GM19455 (cell line): ENCODE results near the gene RDM1.
"Not testable (repeated sequence)": the region's sequence is repeated elsewhere in the genome, so short reads cannot be mapped to it uniquely, and the experiment has no call there.

Experiments
- ATAC-seq: cut with Tn5 transposase; IDR thresholded peaks from one replicate; pipeline ENCODE4 v1.9.1; 2021; ENCODE audit not compliant: unreplicated experiment

The RDM1 gene

DNA sequence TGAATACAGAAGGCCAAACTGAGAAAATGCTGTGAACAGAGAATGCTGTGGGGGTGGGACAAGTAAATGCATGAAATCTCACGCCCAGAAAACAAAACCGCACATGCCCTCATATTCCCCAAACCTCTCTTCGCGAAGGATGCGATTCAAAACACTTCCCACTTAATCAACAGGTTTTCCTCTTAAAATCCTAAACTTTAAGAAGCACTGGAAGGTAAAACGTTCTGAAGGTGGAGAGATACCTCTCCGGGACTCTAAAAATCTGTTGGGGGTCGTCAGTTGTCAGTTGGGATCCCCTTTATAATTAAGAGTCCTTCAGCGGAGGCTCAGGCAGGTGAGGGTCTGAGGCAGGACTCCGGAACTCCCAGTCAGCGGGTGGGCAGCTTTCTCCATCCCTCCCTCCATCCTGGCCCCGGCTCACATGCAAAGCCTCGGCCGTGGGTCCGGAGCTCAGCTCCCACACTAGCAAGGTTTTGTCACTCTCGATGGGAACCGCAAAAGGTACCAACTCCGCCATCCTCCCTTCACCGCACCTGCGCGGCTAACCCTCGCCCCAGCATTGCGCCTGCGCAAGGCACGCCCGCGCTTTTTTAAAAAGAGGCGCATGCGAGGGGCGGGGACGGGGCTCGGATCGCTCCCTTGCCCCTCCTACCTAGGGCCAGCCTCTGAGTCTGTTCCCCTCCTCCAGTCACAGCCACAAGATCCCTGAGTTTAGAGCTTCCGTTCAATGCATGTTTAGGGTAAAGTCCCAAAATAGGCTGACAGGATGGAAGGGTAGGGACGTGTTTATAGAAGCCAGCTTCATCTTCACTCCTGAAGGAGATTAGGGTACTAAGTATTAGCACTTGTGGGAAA, at the start of gene RDM1:
RDM1 (minus strand) TSS at position 563 of the 855 bp plus-strand sequence; CDS start at position 517, 46 bp downstream.
- ATAC-seq: peak; percentile 77

DNA sequence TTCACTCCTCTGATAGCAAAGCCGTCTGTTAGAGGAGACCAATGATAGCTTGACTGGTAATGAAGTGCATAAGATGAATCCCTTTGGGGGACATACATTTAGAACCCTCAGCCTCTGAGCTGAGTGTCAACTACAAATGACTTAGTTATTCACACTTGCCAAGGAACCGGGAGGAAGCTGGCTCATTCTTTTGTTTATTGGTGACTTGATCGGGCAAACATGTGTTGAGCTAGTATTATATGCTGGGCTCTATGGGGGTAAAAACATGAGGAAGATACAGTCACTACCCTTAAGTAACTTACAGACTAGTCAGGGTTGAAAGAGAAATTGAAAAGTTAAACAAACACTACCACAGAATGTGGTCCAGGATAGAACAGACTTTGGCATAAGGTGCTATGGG, 47.8 kb upstream of the RDM1 start:
- no peak for ATAC-seq

- no peak for ATAC-seq
Observed at GRCh38 chr17:35977509-35977908, 46.9 kb upstream of the RDM1 start.

DNA sequence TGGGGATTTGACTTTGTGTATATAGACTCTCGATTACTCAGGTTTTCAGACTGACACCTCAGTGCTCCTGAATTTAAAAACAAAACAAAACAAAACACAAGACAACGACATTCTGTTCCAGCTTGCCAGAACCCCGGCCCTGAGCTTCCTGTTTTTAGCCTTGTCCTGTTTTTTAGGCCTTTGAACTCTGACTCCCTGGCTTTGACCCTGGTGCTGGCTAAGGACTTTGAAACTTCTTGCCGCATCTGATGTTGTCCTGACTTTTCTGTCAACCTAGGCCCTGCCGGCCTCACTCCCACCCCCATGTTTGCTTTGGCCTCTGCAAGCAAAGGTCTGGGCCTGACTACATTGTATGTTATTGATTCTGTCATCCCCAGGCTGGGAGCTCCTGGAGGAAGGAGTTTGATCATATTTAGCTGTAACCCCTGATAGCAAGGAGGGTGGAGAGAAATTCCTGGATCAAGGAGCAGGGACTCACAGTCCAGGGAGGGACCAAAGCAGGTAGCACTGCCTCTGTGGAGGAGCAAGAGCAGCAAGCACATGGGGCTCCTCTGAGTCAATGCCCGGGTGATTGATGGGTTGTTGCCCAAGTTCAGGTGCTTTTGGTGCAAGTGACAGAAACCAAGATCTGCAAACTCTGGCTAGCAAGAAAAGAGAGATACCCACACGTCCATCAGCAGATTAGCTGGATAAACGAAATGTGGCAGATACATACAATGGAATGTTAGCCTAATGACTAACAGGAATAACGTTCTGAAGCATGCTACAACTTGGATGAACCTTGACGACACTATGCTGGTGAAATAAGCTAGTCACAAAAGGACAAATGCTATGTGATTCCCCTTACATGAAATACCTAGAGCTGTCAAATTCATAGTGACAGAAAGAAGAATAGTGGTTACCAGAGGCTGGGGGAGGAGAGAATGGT, 43.0 kb upstream of the RDM1 start:
- ATAC-seq: no peak

- ATAC-seq: no peak
Observed at GRCh38 chr17:35972945-35973332, 42.4 kb upstream of the RDM1 start.

- ATAC-seq: no peak
Observed at GRCh38 chr17:35972535-35972934, 42.0 kb upstream of the RDM1 start.

GRCh38 chr17:35972066-35972465, 41.5 kb upstream of the RDM1 start:
- ATAC-seq: no peak

DNA sequence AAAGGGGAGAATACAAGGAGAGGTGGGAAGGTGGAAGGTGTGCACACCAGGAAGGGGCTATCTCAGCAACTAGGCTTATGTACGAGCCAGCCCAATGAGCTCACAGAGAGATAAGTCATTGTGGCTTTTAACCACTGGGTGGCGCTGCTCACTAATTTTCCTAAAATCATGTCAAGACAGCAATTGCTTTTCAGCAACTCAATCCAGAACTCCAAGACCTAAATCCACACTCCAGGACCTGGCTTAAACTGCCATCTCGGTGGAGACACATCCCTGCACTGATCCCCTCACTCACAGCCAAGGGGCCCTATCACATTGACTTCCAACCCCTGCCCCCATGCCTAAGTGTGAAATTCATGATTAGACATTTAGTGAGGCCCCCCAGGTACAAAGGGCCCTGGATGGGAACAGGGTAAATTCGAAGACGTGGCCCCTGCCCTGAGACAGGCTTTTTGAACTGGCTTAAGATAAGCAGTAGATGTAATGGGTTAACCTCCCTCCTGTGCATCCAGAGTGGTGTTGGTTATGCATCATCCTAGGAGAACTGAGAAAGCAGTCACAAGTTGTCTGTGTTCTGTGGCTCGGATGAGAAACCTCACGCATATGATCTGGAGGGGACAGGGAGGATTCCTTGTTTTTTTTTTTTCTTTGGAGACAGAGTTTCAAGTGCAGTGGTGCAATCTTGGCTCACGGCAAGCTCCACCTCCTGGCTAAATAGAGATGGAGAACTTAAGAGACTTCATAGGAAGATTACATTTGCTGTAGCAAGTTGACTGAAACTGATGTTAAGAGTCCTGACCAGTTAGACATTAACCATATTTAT, 39.2 kb upstream of the RDM1 start:
- no peak for ATAC-seq

DNA sequence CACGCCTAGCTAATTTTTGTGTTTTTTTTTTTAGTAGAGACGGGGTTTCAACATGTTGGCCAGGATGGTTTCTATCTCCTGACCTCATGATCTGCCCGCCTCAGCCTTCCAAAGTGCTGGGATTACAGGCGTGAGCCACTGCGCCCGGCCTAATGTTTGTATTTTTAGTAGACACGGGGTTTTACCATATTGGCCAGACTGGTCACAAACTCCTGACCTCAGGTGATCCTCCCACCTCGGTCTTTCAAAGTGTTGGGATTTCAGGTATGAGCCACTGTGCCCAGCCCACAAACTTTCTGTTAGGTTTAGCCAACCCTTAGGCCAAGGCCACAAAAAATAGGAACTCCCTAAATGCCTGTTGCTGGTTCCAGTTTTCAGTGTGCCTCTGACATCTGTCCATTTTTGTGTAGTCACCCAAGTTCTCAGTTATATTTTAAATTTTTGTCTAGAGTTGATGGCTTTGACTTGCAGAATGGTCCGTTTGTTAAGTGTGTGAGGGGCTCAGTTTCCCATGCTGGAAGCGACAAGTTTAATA, 38.0 kb upstream of the RDM1 start:
- no peak for ATAC-seq

DNA sequence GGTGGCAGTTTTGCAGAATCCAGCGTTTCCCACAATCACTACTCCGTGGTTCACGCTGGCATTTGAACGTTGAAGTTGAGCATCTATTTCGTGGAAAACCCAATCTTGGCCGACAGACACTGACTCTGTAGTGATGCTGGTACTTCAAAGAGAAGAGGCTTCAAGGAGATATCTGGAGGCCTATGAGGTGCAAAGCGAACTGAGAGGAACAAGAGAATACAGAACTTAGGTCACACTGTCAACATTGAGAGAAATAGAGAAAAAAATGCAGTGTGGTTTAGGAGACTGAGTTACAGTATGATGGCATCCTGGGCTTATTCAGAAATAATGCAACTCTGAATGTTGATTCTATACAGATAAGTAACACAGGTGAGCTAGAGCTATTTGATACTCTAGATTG, 34.7 kb upstream of the RDM1 start:
- ATAC-seq: no peak

- no peak for ATAC-seq
Observed at GRCh38 chr17:35963663-35964062, 33.1 kb upstream of the RDM1 start.

GRCh38 chr17:35953720-35954119, 23.1 kb upstream of the RDM1 start:
- ATAC-seq: no peak

GRCh38 chr17:35949401-35949800, 18.8 kb upstream of the RDM1 start:
- ATAC-seq: no peak

DNA sequence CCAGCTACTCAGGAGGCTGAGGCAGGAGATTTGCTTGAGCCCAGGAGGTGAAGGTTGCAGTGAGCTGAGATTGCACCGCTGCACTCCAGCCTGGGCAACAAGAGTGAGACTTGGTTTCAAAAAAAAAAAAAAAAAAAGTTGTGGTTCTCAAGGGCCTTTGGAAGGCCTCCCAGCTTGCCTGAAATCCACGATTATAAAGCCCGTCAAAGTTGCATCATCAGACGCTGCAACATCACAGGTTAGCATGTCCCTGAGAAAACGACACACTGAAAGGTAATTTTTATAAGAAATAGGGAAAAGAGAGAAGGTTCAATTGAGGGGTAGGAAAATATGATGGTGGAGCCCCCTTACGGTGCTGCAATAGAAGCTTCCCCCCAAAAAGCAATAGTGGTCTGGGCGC, 17.5 kb upstream of the RDM1 start:
- no peak for ATAC-seq

DNA sequence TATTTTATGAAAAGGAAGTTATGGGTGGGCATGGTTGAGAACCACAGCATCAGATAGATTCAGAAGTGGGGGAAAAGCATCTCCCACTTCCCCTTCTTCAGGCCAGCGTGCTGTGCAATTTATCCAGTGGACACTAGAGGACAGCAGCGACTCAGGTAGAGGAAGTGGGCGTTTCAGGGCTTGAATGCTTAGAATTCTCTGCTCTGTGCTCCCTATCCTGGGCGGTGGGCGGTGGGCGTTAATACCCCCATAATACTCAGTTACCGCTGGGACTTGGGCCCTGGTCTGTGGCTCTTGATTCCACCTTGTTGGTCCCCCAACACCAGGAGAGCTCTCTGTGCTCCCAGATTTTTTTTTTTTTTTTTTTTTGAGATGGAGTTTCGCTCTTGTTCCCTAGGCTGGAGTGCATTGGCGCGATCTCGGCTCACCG, 16.6 kb upstream of the RDM1 start:
- no peak for ATAC-seq

- ATAC-seq: no peak
Observed at GRCh38 chr17:35944151-35944550, 13.6 kb upstream of the RDM1 start.

GRCh38 chr17:35943537-35943936, 13.0 kb upstream of the RDM1 start, which contains the start of gene LYZL6:
Gene LYZL6 (minus strand): TSS chr17:35943713. CDS start chr17:35939356, 4,357 bp downstream.
- no peak for ATAC-seq

DNA sequence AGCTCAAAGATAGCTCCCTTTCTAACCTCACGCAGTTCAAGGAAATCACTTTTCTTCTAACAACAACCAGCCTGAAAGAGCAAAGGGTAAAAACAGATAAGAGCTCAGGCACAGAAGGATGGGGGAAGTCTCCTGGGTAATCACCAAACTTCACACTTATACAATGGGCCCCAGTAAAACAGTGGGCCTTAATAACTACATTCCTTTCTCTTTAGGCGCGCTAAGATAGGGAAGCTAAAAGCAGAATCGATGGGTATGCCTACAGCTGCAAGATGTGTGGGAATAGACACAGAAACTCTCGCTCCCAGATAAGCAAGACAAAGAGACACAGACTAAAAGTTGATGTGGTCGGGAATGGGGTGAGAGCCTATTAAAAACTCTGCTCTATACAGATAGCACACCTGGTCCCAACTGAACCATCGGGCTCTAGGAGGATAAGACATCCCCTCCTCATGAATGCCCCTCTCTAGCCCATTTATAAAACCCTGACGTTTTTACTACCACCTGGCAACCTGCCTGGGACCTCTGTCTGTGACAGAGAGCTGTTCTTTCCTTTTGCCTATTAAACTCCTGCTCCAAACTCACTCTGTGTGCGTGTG, 12.1 kb upstream of the RDM1 start:
- ATAC-seq: no peak

DNA sequence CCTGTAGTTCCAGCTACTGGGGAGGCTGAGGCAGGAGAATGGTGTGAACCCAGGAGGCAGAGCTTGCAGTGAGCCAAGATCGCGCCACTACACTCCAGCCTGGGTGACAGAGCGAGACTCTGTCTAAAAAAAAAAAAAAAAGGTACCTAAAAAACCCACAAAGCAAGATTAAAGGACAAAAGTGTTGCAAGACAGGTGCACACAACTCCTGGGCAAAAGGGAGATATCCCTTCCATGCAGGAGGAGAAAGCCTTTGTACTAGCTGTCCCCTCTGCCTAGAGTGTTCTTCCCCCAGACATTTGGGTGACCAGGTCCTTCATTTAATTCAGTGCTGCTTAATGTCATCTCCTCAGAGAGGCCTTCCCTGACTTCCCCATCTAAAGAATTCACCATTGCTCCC, 7.9 kb upstream of the RDM1 start:
- not testable (repeated sequence) for ATAC-seq

- ATAC-seq: no peak
Observed at GRCh38 chr17:35936063-35936462, 5.5 kb upstream of the RDM1 start.
